Kidney epithelial cell (primary cell): ENCODE data around the gene WNT7A. TPM values are rescaled to one million over a fixed set of nuclear protein-coding genes. Genes with fewer than 3 reads are reported as not detected.

Experiments
- total RNA-seq: library from RNA; depleted of rRNA; stranded (reverse); fragments of >200 nt; gene quantifications from 2 replicates; pipeline ENCODE4 v1.2.3, GENCODE V29; 2015

Gene WNT7A
- total RNA-seq, 1 donor from 2014 or later = 14.4 TPM

Other genes with a start within 250 kb of the WNT7A start
- gene CHCHD4, start 244.8 kb upstream of the WNT7A start, total RNA-seq = 18.4 and 20.7 TPM in 2 replicates
- 79.5 and 83.7 TPM in 2 replicates for gene TMEM43, start 245.0 kb upstream of the WNT7A start, total RNA-seq